H1 (cell line): ENCODE measurements around the gene AMBN. TPM values are rescaled to one million over a fixed set of nuclear protein-coding genes. Genes with fewer than 3 reads are reported as not detected.

ENCODE experiments used
- ATF2 ChIP-seq: IDR thresholded peaks from 2 replicates; pipeline ENCODE4 v1.6.1; 2012; ENCODE audit warnings: low read length, inconsistent platforms
- BACH1 ChIP-seq: IDR thresholded peaks from 2 replicates; pipeline ENCODE4 v1.6.1; 2012; ENCODE audit warnings: low read length, improper control_type of control experiment
- BCL11A ChIP-seq, 2 experiments: IDR thresholded peaks; one replicate each; pipeline ENCODE4 v1.6.1; 2011; ENCODE audit warnings: low read depth in 2 of 2, low read length in 2 of 2, mild to moderate bottlenecking in 2 of 2
- CTBP2 ChIP-seq: IDR thresholded peaks from 2 replicates; pipeline ENCODE4 v1.7.0; 2011; ENCODE audit warnings: borderline replicate concordance, mild to moderate bottlenecking, moderate library complexity, mixed read lengths, low read length; ENCODE audit not compliant: insufficient read depth, insufficient read length
- MAFK ChIP-seq: IDR thresholded peaks from 2 replicates; pipeline ENCODE4 v1.6.1; 2012; ENCODE audit warnings: low read depth, mild to moderate bottlenecking, improper control_type of control experiment, low read length
- TBP ChIP-seq: IDR thresholded peaks from 2 replicates; pipeline ENCODE4 v1.6.1; 2011; ENCODE audit warnings: low read depth, low read length, improper control_type of control experiment
- YY1 ChIP-seq: IDR thresholded peaks from 2 replicates; pipeline ENCODE4 v1.6.1; 2011; ENCODE audit warnings: low read depth, mild to moderate bottlenecking, low read length
- polyA plus RNA-seq, 7 experiments: library from polyadenylated mRNA; depleted of rRNA in 3 of 7; stranded (reverse) in 5 of 7; unstranded in 2 of 7; fragments of >200 nt in 5 of 7; fragments of 200-250 nt in 2 of 7; gene quantifications; 1 replicate in 5 of 7; 2 replicates in 1 of 7; 4 replicates in 1 of 7; pipeline versions ENCODE4 v1.2.1 to v1.2.3, GENCODE V29; 2011 to 2013; ENCODE audit warnings: missing spikeins in 2 of 7, mixed read lengths in 2 of 7
- total RNA-seq: library from RNA; stranded (reverse); fragmentation: NEBNext Ultra II Directional; extraction: Animal tissue kit (Norgen Biotek cat#: 25700); gene quantifications from 2 replicates; pipeline ENCODE4 v1.2.1, GENCODE V29; 2021

AMBN gene
- total and polyA plus RNA-seq, 2 of the 8 experiments (the other 6 are each of a cell fraction or from before 2014, with no cell fraction given) = not detected

GRCh38 chr4:70632028-70632427 lies 40.0 kb downstream of the AMBN start (continued):
- TF ChIP-seq BACH1 (no peak), YY1 (no peak), TBP (no peak), ATF2 (no peak), BCL11A (IDR thresholded peaks at IDR 0.05; ENCODE audit: low read depth in 2 of 2, low read length in 2 of 2) (no peak), CTBP2 (no peak), MAFK (no peak)
